PFSK-1 (cell line): ENCODE data around the gene MBNL3.

ENCODE experiments used
- FOXP2 ChIP-seq: optimal IDR thresholded peaks from 2 replicates; pipeline ENCODE3; 2011; ENCODE audit warnings: borderline replicate concordance, control low read depth, inconsistent platforms; ENCODE audit not compliant: insufficient read depth; ENCODE audit errors: extremely low read length, extremely low read depth
- POLR2AphosphoS5 ChIP-seq: IDR thresholded peaks from 2 replicates; pipeline ENCODE4 v1.6.1; 2012; ENCODE audit warnings: low read depth, mild to moderate bottlenecking, control low read depth, low read length, moderate library complexity
- REST ChIP-seq, 2 experiments: IDR thresholded peaks; 2 replicates each; pipeline versions ENCODE4 v1.6.1 to v1.8.0; 2011 to 2012; ENCODE audit warnings: low read depth in 2 of 2, low read length in 2 of 2, control low read depth in 1 of 2, inconsistent platforms in 1 of 2, mild to moderate bottlenecking in 1 of 2, moderate library complexity in 1 of 2; ENCODE audit not compliant: insufficient read depth in 1 of 2
- SIN3A ChIP-seq: IDR thresholded peaks from 2 replicates; pipeline ENCODE4 v1.6.1; 2012; ENCODE audit warnings: mild to moderate bottlenecking, low read length, moderate library complexity, borderline replicate concordance; ENCODE audit not compliant: insufficient read depth
- TAF1 ChIP-seq: IDR thresholded peaks from 2 replicates; pipeline ENCODE4 v1.6.1; 2012; ENCODE audit warnings: low read length, control low read depth, borderline replicate concordance; ENCODE audit not compliant: insufficient read depth

MBNL3 gene

GRCh38 chrX:132393085-132393484 is 95.8 kb downstream of the MBNL3 start:
- TF ChIP-seq POLR2AphosphoS5 (no peak), SIN3A (no peak), REST (IDR thresholded peaks at IDR 0.05; ENCODE audit: insufficient read depth in 1 of 2, low read depth in 2 of 2, low read length in 2 of 2) (no peak), FOXP2 (no peak), TAF1 (no peak)

GRCh38 chrX:132390792-132391191 is 98.0 kb downstream of the MBNL3 start:
- TF ChIP-seq FOXP2, result no peak
- TF ChIP-seq SIN3A, result no peak

GRCh38 chrX:132389480-132389879 is 99.4 kb downstream of the MBNL3 start:
- TF ChIP-seq POLR2AphosphoS5, result no peak
- TF ChIP-seq TAF1, result no peak
- TF ChIP-seq FOXP2, result no peak
- TF ChIP-seq REST (IDR thresholded peaks at IDR 0.05; ENCODE audit: insufficient read depth in 1 of 2, low read depth in 2 of 2, low read length in 2 of 2), result no peak
- no peak for TF ChIP-seq SIN3A

- TF ChIP-seq SIN3A (no peak), POLR2AphosphoS5 (no peak), TAF1 (no peak), FOXP2 (no peak)
These were observed 100.5 kb downstream of the MBNL3 start for GRCh38 chrX:132388371-132388770.

GRCh38 chrX:132384301-132384700 is 104.5 kb downstream of the MBNL3 start:
- TF ChIP-seq TAF1 (no peak), SIN3A (no peak), REST (IDR thresholded peaks at IDR 0.05; ENCODE audit: insufficient read depth in 1 of 2, low read depth in 2 of 2, low read length in 2 of 2) (no peak), FOXP2 (no peak)

- TF ChIP-seq POLR2AphosphoS5 (no peak), REST (IDR thresholded peaks at IDR 0.05; ENCODE audit: insufficient read depth in 1 of 2, low read depth in 2 of 2, low read length in 2 of 2) (no peak), FOXP2 (no peak), SIN3A (no peak), TAF1 (no peak)
These were observed 106.8 kb downstream of the MBNL3 start for GRCh38 chrX:132382068-132382467.
